ENCODE data around the gene KIAA0040. TPM values are rescaled to one million over a fixed set of nuclear protein-coding genes. Genes with fewer than 3 reads are reported as not detected.
A peak's percentile ranks its signal among the peaks of the same experiment; 100 is the strongest.

Gene KIAA0040
- total and polyA plus RNA-seq, 2 donors (not counting 3 experiments of a cell fraction or from before 2014, with no cell fraction given), result 8.3 to 10.9 TPM

- H3K4me2 ChIP-seq (ENCODE audit: insufficient read depth, low read length), result no peak overlapping the region
- ChIA-PET CTCF (interaction anchor here (1.0 to 4.3 kb wide), 4 partner anchors 51 to 98 kb away, joined by 4 to 55 read pairs (median 22); no protein-coding TSS in a partner anchor), POLR2A (no interaction called here)
- no peaks in the 10 kb centered on the region for H3K9me3 ChIP-seq (replicated peaks; ENCODE audit: control insufficient read depth, insufficient read depth, low read length)
- no peak overlapping the region for H3K27ac ChIP-seq (ENCODE audit: insufficient read depth, low read depth, low read length)
- dilution Hi-C loops (cut with MboI; ENCODE audit: extremely low pct_ligation_motif_present, low sequenced_read_pairs), result no loop called here
- H3K9me1 ChIP-seq (replicated peaks; ENCODE audit: control insufficient read depth, extremely low read depth, insufficient read depth, low read length), result no peaks in the 10 kb centered on the region
- H3K27me3 ChIP-seq (ENCODE audit: control insufficient read depth in 2 of 2, insufficient read depth in 2 of 2, low read length in 2 of 2), result peaks cover 0 to 1% of the 10 kb centered on the region in 2 experiments
- no TSS peak for BruUV-seq (replicated peaks)
- no peak overlapping the region for H3K4me3 ChIP-seq (replicated peaks in 1 of 3; ENCODE audit: insufficient read depth in 1 of 3, low read depth in 1 of 3, low read length in 3 of 3)
- peak; percentile 10 for DNase-seq (ENCODE audit: low read depth, low spot score)
- TF ChIP-seq GATA2 (IDR thresholded peaks at IDR 0.05; ENCODE audit: insufficient read depth, insufficient read length, low read depth, low read length), result peak; percentile 64
- TF ChIP-seq FOS (IDR thresholded peaks at IDR 0.05; ENCODE audit: borderline replicate concordance, insufficient read depth, low read length), result no peak
- H3K36me3 ChIP-seq (ENCODE audit: control insufficient read depth in 2 of 2, extremely low read depth in 1 of 2, insufficient read depth in 2 of 2, low read length in 2 of 2), result no peaks in the 10 kb centered on the region
- no peaks in the 10 kb centered on the region for H3K79me2 ChIP-seq (ENCODE audit: control insufficient read depth, insufficient read depth, low read length)
- intact Hi-C loops (cut with micrococcal nuclease), result loop anchor here (2.0 kb wide), 2 partner anchors 19 to 99 kb away; no protein-coding TSS in a partner anchor
- no peak overlapping the region for H2AFZ ChIP-seq (ENCODE audit: low read depth, low read length)
- peak; percentile 43 for FAIRE-seq
- H3K4me1 ChIP-seq (ENCODE audit: control insufficient read depth, extremely low read depth, insufficient read depth, low read length), result peaks cover 7% of the 10 kb centered on the region
- H4K20me1 ChIP-seq (replicated peaks; ENCODE audit: control insufficient read depth, extremely low read depth, insufficient read depth, low read length), result no peaks in the 10 kb centered on the region
- no peak overlapping the region for H3K9ac ChIP-seq (replicated peaks; ENCODE audit: extremely low read depth, insufficient read depth, low read length)
These were observed 27.2 kb upstream of the KIAA0040 start for GRCh38 chr1:175219774-175220173.

- H3K4me2 ChIP-seq (ENCODE audit: insufficient read depth, low read length), result no peak overlapping the region
- dilution Hi-C loops (cut with MboI; ENCODE audit: extremely low pct_ligation_motif_present, low sequenced_read_pairs), result no loop called here
- no peaks in the 10 kb centered on the region for H3K36me3 ChIP-seq (ENCODE audit: control insufficient read depth in 2 of 2, extremely low read depth in 1 of 2, insufficient read depth in 2 of 2, low read length in 2 of 2)
- no peak overlapping the region for H3K4me3 ChIP-seq (replicated peaks in 1 of 3; ENCODE audit: insufficient read depth in 1 of 3, low read depth in 1 of 3, low read length in 3 of 3)
- DNase-seq (ENCODE audit: low read depth, low spot score) (no peak), FAIRE-seq (no peak)
- H4K20me1 ChIP-seq (replicated peaks; ENCODE audit: control insufficient read depth, extremely low read depth, insufficient read depth, low read length), result no peaks in the 10 kb centered on the region
- no peak overlapping the region for H2AFZ ChIP-seq (ENCODE audit: low read depth, low read length)
- H3K4me1 ChIP-seq (ENCODE audit: control insufficient read depth, extremely low read depth, insufficient read depth, low read length), result peaks cover 7% of the 10 kb centered on the region
- TF ChIP-seq, protein P1, sequence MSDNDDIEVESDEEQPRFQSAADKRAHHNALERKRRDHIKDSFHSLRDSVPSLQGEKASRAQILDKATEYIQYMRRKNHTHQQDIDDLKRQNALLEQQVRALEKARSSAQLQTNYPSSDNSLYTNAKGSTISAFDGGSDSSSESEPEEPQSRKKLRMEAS (IDR thresholded peaks at IDR 0.05; ENCODE audit: insufficient read depth, insufficient read length), result no peak
- TF ChIP-seq FOS (IDR thresholded peaks at IDR 0.05; ENCODE audit: borderline replicate concordance, insufficient read depth, low read length) (peak; percentile 12), EZH2 (IDR thresholded peaks at IDR 0.05; ENCODE audit: borderline replicate concordance, low read depth, low read length, severe bottlenecking) (no peak), POLR2A (IDR thresholded peaks at IDR 0.05; ENCODE audit: low read depth, low read length) (no peak), GATA2 (IDR thresholded peaks at IDR 0.05; ENCODE audit: insufficient read depth, insufficient read length, low read depth, low read length) (no peak)
- BruUV-seq (replicated peaks), result no TSS peak
- H3K9ac ChIP-seq (replicated peaks; ENCODE audit: extremely low read depth, insufficient read depth, low read length), result no peak overlapping the region
- H3K9me1 ChIP-seq (replicated peaks; ENCODE audit: control insufficient read depth, extremely low read depth, insufficient read depth, low read length), result no peaks in the 10 kb centered on the region
- no peaks in the 10 kb centered on the region for H3K79me2 ChIP-seq (ENCODE audit: control insufficient read depth, insufficient read depth, low read length)
- no peaks in the 10 kb centered on the region for H3K9me3 ChIP-seq (replicated peaks; ENCODE audit: control insufficient read depth, insufficient read depth, low read length)
- CTCF ChIA-PET, result interaction anchor here (1.2 to 4.3 kb wide), 3 partner anchors 63 to 98 kb away, joined by 4 to 55 read pairs (median 39); no protein-coding TSS in a partner anchor
- POLR2A ChIA-PET, result no interaction called here
- H3K27me3 ChIP-seq (ENCODE audit: control insufficient read depth in 2 of 2, insufficient read depth in 2 of 2, low read length in 2 of 2), result peaks cover 0 to 3% of the 10 kb centered on the region in 2 experiments
- no peak overlapping the region for H3K27ac ChIP-seq (ENCODE audit: insufficient read depth, low read depth, low read length)
- intact Hi-C loops (cut with micrococcal nuclease), result no loop called here
These were observed 26.3 kb upstream of the KIAA0040 start for GRCh38 chr1:175218786-175219434.

Measured in endothelial cell of umbilical vein (primary cell).